HT1080 (cell line): ENCODE results near the gene BTBD9. TPM values are rescaled to one million over a fixed set of nuclear protein-coding genes. Genes with fewer than 3 reads are reported as not detected.

Experiments
- DNase-seq: peaks from one replicate; pipeline ENCODE4 v3.0.0-alpha.2; 2015; ENCODE audit warnings: low read depth
- total RNA-seq: library from RNA; depleted of rRNA; stranded (reverse); fragments of >200 nt; shearing (Covaris generic); gene quantifications from 2 replicates; pipeline ENCODE4 v1.2.3, GENCODE V29; 2014

Gene BTBD9
- total RNA-seq, 1 experiment from 2014 or later, result 5.5 TPM

DNA sequence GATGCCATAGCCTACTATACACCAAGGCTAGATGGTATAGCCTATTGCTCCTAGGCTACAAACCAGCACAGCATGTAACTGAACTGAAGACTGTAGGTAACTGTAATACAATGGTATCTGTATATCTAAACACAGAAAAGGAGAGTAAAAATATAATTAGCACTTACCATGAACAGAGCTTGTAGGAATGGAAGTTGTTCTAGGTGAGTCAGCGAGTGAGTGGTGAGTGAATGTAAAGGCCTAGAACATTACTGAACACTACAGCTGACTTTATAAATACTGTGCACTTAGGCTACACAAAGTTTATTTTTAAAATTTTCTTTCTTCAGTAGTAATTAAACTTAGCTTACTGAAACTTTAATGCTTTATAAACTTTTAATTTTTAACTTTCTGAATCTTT, 129.5 kb downstream of the BTBD9 start:
- peak; percentile 40 for DNase-seq

DNA sequence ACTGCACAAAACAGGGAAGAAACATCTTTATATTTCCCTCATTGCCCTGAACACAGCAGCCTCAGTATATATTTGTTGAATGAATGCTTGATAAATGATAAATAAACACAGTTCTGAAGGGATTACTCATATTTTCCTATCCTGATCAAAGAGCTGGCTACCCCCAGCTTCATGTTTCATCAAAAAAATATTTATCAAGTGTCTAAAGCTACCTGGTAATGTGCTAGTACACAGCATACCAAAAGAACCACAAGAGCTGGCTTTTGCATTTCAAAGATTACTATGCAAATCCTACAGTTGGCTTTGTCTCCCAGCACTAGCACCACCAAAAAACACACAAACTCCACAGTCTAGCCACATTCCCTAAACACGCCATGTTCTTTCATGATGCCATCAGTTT, 130.0 kb downstream of the BTBD9 start:
- peak; percentile 47 for DNase-seq

DNA sequence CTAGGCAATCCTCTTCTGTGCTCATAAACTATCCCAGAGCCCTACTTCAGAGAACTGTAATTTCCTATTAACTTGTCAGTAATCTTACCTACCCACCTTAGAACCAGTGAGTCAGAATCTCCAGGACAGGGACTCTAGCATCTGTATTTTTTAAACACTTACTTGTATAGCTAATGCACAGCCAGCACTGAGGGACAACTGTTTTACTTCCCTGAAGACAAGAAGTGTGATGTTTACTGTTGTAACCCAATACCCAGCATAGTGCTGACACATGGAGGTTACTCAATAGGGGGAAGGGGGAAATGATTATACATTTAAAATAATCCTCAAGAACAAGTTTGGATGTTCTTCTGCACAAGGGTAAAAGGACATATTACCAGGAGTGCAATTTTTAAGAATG, 130.8 kb downstream of the BTBD9 start:
- DNase-seq, result peak; percentile 54

DNA sequence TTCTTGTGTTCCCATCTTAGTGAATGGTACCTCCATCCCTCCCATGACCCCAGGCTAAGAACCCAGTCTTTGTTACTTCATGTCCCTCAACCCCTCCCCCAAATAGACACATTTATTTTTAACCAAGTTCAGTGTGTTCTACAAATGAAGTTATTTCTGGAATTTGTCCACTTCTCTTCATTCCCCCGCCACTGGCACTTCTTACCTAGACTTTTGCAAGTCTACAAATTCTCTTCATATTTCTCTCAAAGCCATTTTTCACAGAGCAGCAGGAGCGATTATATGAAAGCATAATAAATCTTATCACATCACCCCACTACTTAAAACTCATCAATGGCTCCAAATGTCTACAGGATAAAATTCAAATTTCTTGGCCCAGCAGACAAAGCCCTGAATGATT, 131.4 kb downstream of the BTBD9 start:
- no peak for DNase-seq

DNA sequence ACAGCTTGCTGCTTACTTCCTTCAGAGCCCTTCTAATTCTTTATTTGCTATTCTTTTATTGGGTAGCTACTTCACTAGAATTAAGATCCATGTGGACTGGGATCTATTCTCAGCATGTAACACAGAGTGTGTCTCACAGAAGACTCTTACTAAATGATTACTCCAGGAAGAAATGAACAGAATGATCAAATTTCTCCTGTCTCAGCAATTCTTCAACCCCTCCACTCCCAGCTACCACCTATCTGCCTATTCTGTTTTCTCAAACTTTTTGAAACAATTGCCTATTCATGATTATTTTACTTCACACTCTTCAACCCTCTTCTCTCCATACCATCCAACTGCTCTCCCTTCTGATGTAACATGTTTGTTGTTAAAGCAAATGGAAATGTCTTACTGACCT, 132.6 kb downstream of the BTBD9 start:
- DNase-seq, result no peak

DNA sequence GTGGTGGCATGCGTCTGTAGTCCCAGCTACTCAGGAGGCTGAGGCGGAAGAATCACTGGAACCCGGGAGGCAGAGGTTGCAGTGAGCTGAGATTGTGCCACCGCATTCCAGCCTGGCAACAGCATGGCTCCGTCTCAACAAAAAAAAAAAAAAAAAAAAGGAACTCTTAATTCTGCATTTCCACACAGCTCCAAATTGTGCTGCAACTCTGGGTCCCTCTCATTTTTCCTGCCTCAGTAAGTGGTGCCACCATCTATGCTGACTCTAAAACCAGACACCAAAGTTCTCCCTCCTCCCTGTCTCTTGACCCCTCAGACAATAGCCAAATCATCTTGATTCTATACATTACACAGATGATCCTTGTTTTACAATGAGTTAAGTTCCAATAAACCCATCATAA, 133.9 kb downstream of the BTBD9 start:
- no peak for DNase-seq

DNA sequence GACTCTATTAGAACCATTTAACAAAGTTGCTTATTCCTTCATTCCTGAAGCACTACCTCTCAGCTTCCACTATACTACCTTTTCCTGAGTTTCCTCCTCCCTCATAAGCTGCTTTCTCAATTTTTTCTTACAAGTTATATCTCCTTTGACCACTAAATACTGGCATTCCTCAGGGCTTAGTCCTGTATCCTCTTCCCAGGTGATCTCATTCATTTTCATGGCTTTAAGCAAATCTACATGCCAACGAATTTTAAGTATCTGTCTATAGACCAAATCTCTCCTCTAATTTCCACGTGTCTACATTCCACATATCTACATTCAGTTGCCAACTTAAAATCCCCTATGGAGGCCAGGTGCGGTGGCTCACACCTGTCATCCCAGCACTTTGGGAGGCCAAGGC, 134.7 kb downstream of the BTBD9 start:
- peak; percentile 55 for DNase-seq

DNA sequence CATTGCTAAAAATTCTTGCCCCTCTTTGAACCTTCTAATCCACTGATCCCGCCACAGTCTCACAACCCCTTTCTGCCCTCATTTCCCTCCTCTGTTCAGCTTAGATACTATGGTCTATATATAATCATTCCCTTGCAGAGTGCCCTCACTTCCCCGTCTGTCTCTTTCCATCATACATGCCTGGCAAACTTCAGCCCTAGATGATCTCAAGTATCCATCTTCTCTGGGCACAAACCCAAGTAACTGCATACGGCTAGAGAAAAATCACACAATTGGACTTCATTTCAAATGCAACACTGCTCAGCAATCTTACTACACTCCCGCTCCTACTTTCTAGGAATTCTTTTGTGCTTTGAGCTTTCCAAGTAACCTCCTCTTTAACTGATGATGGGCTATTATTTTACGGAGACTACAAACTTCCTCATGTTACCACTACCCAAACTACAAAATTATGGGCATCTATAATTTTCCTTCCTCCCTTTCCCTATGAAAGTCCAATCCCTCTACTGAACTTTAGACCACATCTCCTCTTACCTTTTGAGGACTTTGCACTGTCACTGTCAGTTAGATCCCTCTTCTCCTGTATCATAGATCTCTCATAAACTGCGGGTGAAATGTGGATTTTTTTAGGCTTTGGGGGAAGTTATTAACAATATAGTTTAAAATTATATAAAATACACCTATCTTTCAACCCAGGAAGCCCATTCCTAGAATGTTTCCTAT, 135.6 kb downstream of the BTBD9 start:
- no peak for DNase-seq

DNA sequence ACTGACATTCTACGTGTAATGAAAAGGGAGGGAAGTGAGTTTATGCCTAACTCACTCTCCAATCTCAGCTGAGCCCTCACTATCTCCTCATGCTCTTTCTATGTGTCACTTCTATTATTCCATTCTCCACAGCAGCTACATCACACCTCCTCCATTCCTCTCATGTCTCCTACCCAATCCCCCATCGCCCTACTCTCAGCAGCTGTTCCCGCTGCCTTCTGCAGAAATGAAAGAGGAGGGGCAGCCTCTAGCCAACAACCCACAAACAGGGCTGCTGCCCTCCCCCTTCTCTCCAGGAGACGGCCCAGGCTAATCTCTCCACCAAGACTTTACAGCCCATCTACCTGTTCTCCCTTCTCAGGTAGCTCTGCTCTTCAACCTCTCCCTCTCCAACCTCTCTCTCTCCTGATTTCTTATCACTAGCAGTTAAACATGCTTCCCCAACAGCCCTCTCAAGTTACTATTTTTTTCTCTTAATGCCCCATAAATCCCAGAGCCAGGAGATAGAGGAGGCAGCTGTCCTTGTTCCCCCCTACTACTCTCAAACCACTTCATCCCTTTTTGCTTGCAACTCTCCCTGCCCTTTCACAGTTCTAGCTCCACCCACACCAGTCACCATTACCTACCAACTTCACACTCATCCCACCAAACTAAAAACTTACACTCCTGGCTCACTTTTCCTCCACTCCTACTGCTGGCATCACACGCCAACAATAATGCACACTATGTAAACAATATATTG, 136.5 kb downstream of the BTBD9 start:
- no peak for DNase-seq

DNA sequence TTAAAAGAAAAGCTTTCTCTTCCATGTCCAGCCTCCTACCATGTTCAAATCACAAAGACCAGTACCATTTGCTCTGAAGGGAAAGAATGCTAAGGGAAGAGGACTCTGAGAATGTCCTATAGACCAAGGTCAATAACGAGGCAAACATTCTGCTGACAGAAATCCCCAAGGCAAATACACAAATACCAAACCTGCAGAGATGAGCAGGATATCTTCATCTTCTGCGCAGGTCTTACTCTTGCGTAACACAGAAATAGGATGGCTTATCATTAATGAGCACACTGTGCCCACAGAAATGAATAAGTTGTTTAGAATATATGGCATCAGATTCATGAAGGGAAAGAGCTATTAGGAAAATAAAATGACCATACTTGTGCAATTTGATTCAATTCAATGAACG, 137.3 kb downstream of the BTBD9 start:
- DNase-seq, result no peak

DNA sequence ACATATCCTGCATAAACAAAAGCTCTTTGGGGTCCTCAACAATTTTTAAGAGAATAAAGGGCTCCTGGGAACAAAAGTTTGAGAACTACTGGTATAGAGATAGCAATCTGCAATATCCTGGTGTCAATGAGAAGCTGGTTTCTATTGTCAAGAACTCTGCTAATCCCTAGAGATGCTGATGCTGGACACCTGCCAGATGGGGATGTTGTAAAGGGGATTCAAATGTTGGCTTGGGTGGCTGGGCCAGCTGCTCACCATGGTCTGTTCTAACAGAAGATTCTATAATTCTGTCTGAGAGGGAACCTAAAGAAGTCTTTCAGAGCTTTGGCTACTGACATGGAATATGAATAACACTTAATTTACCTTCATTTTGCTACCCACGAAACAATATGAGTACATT, 137.8 kb downstream of the BTBD9 start:
- no peak for DNase-seq

DNA sequence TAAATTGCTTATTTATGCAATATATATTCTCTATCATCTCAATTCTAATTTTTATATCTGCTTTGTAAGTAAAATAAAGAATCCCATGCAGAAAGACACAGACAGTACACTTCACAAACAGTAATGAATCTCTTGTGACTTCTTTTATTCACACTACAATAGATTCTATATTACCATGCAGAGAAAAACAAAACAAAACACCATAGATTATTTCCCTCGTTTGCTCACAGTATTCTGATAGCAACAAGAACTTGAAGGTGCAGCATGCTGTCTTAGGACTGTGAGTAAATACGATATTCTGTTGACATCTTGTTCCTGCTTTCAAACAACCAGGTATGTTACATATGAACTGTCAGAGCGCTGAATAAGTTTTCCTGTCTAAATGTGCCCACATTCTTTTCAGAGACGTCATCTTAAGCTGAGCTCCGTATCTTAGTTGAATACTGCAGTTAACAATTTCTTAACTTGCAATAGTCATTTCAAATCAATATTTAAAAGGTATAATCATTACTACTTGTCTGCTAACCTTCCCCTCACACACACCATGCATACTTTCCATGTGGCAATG, 140.1 kb downstream of the BTBD9 start:
- peak; percentile 18 for DNase-seq

DNA sequence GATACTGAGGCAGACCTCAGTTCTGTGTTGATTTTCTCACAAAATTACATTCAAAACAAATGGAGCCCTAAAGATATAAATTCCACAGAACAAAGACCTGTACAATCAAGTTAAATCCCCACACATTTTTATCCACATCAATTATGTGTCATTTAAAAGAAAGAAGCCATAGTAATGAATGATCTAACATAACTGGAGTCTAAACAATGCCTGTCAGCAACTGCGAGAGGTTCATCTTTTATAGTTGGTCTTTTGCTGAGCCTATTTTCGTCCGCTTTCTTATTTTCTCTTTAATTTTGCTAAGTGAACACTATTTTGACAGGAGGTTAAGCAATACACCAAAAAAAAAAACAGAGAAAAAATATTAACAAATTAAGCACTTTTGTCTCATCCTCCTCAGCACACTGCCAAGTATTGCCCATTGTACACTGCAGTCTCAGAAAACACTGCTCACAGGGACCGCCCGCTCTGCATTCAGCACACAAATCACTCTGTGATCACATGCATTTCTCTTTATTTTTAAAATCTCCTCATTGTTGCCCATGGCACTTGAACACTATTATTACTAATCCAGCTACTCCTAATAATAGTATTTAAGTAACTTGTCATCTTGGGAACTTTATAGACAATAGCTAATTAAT, 140.8 kb downstream of the BTBD9 start:
- no peak for DNase-seq

DNA sequence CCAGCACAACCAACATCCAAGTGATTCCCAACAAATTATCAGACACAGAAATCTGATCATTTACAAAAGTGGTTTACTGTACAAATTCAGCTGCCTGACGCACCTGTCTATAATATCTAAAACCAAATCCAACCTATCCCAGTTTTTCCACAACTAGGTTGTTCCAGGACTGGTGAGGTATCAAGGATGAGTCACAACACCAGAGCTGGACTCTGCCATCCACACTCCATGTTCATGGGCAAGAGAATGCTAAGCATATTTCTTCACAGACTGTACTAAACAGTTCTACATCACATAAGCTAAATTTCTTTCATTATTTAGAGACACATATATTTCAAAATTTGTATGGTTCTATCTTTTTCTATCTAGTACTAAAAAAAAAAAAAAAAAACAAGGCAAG, 141.6 kb downstream of the BTBD9 start:
- DNase-seq, result peak; percentile 10

DNA sequence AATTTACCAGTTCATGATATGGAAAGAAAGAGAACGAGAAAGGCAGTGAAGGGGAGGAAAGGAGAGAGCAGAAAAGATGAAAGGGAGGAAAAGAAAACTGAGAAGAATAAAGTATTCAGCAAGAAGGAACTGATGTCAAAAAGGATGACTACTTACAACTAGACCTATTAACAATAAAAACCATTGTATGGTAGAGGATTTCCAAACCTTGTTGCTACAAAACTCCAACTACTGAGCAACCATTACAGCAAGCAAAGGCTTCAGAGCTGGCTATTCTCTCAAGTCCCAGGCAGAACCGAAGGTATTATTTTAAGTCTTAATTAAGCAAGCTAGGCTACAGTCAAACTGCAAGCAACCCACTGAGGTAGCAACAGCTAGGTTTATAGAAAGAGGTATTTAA, 142.2 kb downstream of the BTBD9 start:
- no peak for DNase-seq

DNA sequence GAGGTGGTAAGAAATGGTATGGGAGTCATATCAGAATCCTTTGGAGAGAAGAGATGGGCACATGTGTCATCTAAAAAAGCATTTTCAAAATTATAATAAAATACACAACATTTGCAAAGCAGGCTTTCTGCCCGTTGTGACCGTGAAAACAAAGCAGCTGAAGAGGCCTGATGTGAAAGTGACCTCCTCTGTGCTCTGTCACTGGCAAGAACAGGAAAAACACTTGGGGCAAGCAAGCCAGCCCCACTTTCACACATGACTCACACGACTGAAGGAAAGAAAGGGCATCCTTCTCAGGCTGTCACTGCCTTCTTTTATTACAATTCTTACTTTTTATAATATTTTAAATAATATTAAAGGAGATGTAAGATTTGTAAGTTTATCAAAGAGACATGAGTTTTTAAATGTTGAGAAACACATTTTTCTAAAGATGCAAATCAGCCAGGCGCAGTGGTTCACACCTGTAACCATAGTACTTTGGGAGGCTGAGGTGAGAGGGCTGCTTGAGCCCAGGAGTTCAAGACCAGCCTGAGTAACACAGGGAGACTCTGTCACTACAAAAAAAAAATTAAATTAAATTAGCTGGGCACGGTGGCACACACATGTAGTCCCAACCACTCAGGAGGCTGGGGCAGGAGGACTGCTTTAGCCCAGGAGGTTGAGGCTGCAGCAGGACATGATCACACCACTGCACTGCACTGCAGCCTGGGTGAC, 143.7 kb downstream of the BTBD9 start:
- DNase-seq, result peak; percentile 28

DNA sequence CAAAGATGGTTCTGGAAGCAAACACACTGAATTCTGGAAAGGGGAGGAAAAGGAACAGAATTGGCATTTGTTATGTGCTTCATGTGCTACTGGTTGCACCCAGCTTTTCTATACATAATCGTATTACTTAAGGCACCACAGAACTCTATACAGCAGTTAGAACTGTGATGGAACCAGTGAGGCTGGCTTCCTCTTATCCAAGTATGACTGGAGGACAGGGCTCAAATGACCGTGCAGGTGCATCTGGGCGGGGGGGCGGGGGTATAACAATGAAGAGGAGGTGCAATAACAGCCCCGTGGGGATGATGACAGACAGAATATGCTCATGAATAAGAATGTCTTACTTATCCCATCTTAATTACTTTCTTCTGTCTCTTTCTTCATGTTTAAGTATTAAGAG, 144.2 kb downstream of the BTBD9 start:
- DNase-seq, result no peak

DNA sequence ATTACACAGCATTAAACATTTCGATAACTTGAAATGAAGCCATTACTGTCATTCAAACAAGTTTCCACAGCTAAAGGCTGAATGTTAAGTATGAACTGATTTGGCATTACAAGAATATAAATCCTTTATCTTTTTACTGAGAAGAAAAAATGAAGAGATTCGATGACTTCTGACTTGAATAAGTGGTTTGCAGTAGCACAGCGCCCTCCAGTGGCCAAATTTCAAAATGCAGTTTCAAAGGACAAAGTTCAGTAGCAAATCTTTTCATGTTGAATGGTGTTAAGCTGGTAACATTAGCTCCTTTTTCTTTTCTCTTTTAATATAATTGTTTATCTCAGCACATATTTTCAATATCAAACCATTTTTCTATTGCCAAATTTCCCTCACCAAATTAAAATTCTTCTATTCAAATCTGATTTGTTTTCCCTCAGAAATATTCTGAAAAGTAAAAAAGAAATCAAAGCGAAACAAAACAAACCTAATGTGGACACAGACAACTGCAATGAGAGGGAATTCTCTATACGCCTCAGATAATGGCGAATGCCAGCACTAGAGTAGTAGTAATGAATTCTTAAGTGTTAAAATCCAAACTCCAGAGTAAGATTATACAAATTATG, 145.7 kb downstream of the BTBD9 start:
- peak; percentile 58 for DNase-seq

DNA sequence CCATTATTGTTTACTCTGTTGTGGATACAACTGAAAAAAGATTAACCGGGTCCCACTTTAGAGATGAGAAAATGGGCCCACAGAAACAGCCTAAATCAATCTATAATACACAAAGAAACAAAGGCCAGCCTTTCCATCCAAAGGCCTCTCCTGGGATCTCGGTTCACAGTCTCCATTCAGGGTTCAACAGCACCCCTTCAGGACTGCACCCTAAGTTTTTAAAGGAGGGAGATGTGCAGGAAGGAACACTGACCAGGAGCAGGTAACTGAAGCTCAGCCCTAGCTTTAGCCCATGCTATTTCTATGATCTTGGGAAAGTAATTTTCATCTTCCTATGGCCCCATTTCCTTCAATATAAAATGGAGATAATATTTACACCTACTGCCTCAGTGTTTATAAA, 147.7 kb downstream of the BTBD9 start:
- DNase-seq, result no peak

DNA sequence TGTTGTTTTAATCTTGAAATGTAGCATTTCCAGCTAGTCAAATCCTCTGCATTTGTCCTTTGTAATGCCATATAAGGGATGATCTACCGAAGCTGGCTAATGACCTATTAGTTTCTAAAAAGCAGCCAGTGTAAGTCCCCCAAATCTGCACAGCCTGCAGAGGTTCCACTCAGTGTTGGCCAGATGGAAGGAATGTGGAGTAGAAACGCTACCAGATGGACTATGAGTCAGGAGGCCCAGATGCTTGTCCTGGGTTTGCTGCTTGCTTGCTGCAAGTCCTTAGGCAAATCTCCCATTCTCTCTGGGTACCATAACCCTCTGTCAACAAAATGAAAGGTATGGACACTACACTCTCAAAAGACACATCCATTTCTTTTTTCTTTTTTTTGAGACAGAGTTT, 149.8 kb downstream of the BTBD9 start:
- DNase-seq, result peak; percentile 16

DNA sequence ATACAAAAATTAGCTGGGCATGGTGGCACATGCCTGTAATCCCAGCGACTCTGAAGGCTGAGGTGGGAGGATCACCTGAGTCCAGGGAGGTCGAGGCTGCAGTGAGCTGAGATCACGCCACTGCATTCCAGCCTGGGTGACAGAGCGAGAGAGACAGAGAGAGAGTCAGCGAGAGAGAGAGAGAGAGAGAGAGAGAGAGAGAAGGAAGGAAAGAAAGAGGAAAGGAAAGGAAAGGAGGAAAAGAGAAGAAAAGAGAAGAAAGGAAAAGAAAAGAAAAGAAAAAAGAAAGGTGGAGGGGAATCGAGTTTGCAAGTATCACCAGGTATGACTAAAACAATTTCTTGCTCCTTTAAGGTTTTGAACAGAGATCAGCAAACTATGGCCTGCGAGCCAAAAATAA, 152.3 kb downstream of the BTBD9 start:
- DNase-seq, result no peak
